Ishikawa (cell line): ENCODE results near the gene RABAC1.

ENCODE experiments used
- CEBPB ChIP-seq: IDR thresholded peaks from 2 replicates; pipeline ENCODE4 v1.6.1; 2012
- CREB1 ChIP-seq: IDR thresholded peaks from 2 replicates; pipeline ENCODE4 v1.6.1; 2012; ENCODE audit warnings: low read depth
- EGR1 ChIP-seq: IDR thresholded peaks from 2 replicates; pipeline ENCODE4 v1.6.1; 2012
- EP300 ChIP-seq: IDR thresholded peaks from 2 replicates; pipeline ENCODE4 v1.6.1; 2012; ENCODE audit warnings: borderline replicate concordance
- FOXM1 ChIP-seq: IDR thresholded peaks from 2 replicates; pipeline ENCODE4 v1.6.1; 2012; ENCODE audit warnings: low read depth, borderline replicate concordance
- MAX ChIP-seq: IDR thresholded peaks from 2 replicates; pipeline ENCODE4 v1.6.1; 2012
- NFIC ChIP-seq: IDR thresholded peaks from 2 replicates; pipeline ENCODE4 v1.6.1; 2012
- RAD21 ChIP-seq: IDR thresholded peaks from 2 replicates; pipeline ENCODE4 v1.6.1; 2012; ENCODE audit warnings: low read depth
- REST ChIP-seq: IDR thresholded peaks from 2 replicates; pipeline ENCODE4 v1.6.1; 2012; ENCODE audit warnings: low read depth, mild to moderate bottlenecking
- TAF1 ChIP-seq: IDR thresholded peaks from 2 replicates; pipeline ENCODE4 v1.6.1; 2012; ENCODE audit warnings: low read depth, mild to moderate bottlenecking
- TCF12 ChIP-seq: IDR thresholded peaks from 2 replicates; pipeline ENCODE4 v1.6.1; 2012; ENCODE audit warnings: low read depth
- TEAD4 ChIP-seq: IDR thresholded peaks from 2 replicates; pipeline ENCODE4 v1.6.1; 2012
- USF1 ChIP-seq: IDR thresholded peaks from 2 replicates; pipeline ENCODE4 v1.6.1; 2012
- YY1 ChIP-seq: IDR thresholded peaks from 2 replicates; pipeline ENCODE4 v1.6.1; 2012; ENCODE audit warnings: low read depth
- ZBTB7A ChIP-seq: IDR thresholded peaks from 2 replicates; pipeline ENCODE4 v1.6.1; 2012; ENCODE audit warnings: low read depth

Gene RABAC1

GRCh38 chr19:41959056-41960053 is at the start of gene RABAC1:
RABAC1 (minus strand) TSS chr19:41959321; CDS start chr19:41959292, 29 bp downstream.
- TF ChIP-seq REST (no peak), TEAD4 (no peak), TCF12 (peak; percentile 61; the same call in 1 of the 2 replicates), USF1 (peak; percentile 35; the same call in 1 of the 2 replicates), RAD21 (0 out of 2 replicates have a peak, but pooled peaks have one; percentile 3), ZBTB7A (peak; percentile 80), TAF1 (peak; percentile 23; the same call in 1 of the 2 replicates), FOXM1 (no peak), MAX (0 out of 2 replicates have a peak, but pooled peaks have one; percentile 33), CEBPB (no peak), YY1 (peak; percentile 94), CREB1 (peak; percentile 84)

DNA sequence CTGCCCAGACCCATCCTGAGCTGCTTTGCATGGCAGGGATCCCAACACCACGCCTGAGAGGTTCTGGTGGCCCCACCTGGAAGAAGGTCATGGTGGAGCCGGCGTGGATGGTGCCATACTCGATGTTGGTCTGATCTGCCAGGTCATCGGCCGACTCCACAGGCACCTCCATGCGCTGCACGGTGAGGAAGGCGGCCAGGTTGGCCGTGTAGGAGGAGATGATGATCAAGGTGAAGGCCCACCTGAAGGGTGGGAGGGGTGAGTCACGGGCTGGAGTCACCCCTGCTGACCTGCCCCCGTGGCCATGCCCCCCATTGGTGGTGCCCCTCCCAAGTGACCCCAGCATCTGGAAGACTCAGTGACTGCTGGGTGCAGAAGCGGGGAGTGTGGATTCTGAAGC is 47.4 kb upstream of the RABAC1 start:
- TF ChIP-seq MAX = no peak
- TF ChIP-seq FOXM1 = no peak
- TF ChIP-seq EP300 = no peak
- TF ChIP-seq RAD21 = no peak
- TF ChIP-seq REST = no peak
- no peak for TF ChIP-seq TCF12

- TF ChIP-seq TAF1 (no peak), FOXM1 (no peak), REST (no peak), CREB1 (no peak), TEAD4 (no peak), TCF12 (no peak), RAD21 (no peak), EGR1 (no peak), NFIC (no peak)
Measured at GRCh38 chr19:42005504-42005903, 46.4 kb upstream of the RABAC1 start.

- TF ChIP-seq YY1 = no peak
- TF ChIP-seq EP300 = no peak
- no peak for TF ChIP-seq USF1
- no peak for TF ChIP-seq EGR1
- TF ChIP-seq TCF12 = no peak
- TF ChIP-seq TEAD4 = no peak
- no peak for TF ChIP-seq RAD21
- no peak for TF ChIP-seq CREB1
- TF ChIP-seq REST = no peak
- TF ChIP-seq FOXM1 = no peak
- TF ChIP-seq NFIC = no peak
- TF ChIP-seq ZBTB7A = no peak
Measured at GRCh38 chr19:42003506-42004294, 44.6 kb upstream of the RABAC1 start.
